WTC11 (cell line): ENCODE data around the gene MCM6. TPM values are rescaled to one million over a fixed set of nuclear protein-coding genes. Genes with fewer than 3 reads are reported as not detected.

ENCODE experiments used
- ATAC-seq: fragments of 200-7000 bp; cut with Tn5 transposase; 2 replicates; pipeline ENCODE4 v1.10.0; 2021; ENCODE audit warnings: mild to moderate bottlenecking, moderate library complexity
- Bru-seq: library from RNA; stranded (reverse); fragments of 400-500 nt; gene quantifications from one replicate; lab custom pipeline; 2021; lab: Mats Ljungman, UMichigan
- CTCF ChIA-PET: fragments of 300-600 bp; sonication (Branson Sonifier 250); formaldehyde crosslinking; loops from one replicate; lab custom pipeline; 2021; ENCODE audit warnings: antibody characterized with exemption; lab: Charles Lee
- POLR2A ChIA-PET: fragments of 350-600 bp; sonication (Branson Sonifier 250); formaldehyde crosslinking; loops from one replicate; lab custom pipeline; 2021; ENCODE audit warnings: antibody characterized with exemption; lab: Charles Lee
- DNase-seq: peaks from one replicate; pipeline ENCODE4 v3.0.0; 2021; ENCODE audit warnings: low spot score
- H3K27ac Mint-ChIP-seq: 2 replicates; pipeline ENCODE4 v1.8.0; 2021; ENCODE audit warnings: mixed read lengths
- H3K27me3 Mint-ChIP-seq: 2 replicates; pipeline ENCODE4 v1.8.0; 2021; ENCODE audit warnings: low read depth, mild to moderate bottlenecking, moderate library complexity, mixed read lengths
- H3K36me3 Mint-ChIP-seq: 2 replicates; pipeline ENCODE4 v1.8.0; 2021; ENCODE audit warnings: mixed read lengths
- H3K4me1 Mint-ChIP-seq: 2 replicates; pipeline ENCODE4 v1.8.0; 2022; ENCODE audit warnings: mixed read lengths
- H3K4me3 Mint-ChIP-seq: 2 replicates; pipeline ENCODE4 v1.8.0; 2021; ENCODE audit warnings: mild to moderate bottlenecking, moderate library complexity, mixed read lengths
- H3K9me3 Mint-ChIP-seq: 2 replicates; pipeline ENCODE4 v1.8.0; 2021; ENCODE audit warnings: mixed read lengths
- AR ChIP-seq: fragments of 250-450 bp; sonication (Bioruptor Pico); IDR thresholded peaks from 2 replicates; pipeline ENCODE4 v1.9.0; 2021; ENCODE audit warnings: mild to moderate bottlenecking
- ATF6 ChIP-seq: sonication (generic); formaldehyde crosslinking; IDR thresholded peaks from 2 replicates; pipeline ENCODE4 v1.8.1; 2023; ENCODE audit warnings: mild to moderate bottlenecking, missing genetic modification reagents
- CBFB ChIP-seq: sonication (generic); formaldehyde crosslinking; IDR thresholded peaks from 2 replicates; pipeline ENCODE4 v1.8.1; 2022; ENCODE audit warnings: mild to moderate bottlenecking, low read depth, missing genetic modification reagents
- IRF2 ChIP-seq: sonication (generic); formaldehyde crosslinking; IDR thresholded peaks from 2 replicates; pipeline ENCODE4 v1.8.0; 2022; ENCODE audit warnings: low read depth, missing genetic modification reagents, borderline replicate concordance
- MYBL2 ChIP-seq: sonication (generic); formaldehyde crosslinking; IDR thresholded peaks from 2 replicates; pipeline ENCODE4 v1.8.1; 2023; ENCODE audit warnings: mild to moderate bottlenecking, moderate library complexity, missing genetic modification reagents
- NFATC4 ChIP-seq: fragments of 250-450 bp; sonication (Bioruptor Pico); IDR thresholded peaks from 2 replicates; pipeline ENCODE4 v1.9.0; 2021; ENCODE audit warnings: mild to moderate bottlenecking
- NR3C1 ChIP-seq: sonication (generic); formaldehyde crosslinking; conservative IDR thresholded peaks from 2 replicates; pipeline ENCODE4 v1.8.1; 2023; ENCODE audit warnings: low read depth, mild to moderate bottlenecking, missing genetic modification reagents
- OVOL2 ChIP-seq: fragments of 250-450 bp; sonication (Bioruptor Pico); IDR thresholded peaks from 2 replicates; pipeline ENCODE4 v1.9.0; 2021; ENCODE audit warnings: mild to moderate bottlenecking, borderline replicate concordance
- PRRX2 ChIP-seq: fragments of 250-450 bp; sonication (Bioruptor Pico); IDR thresholded peaks from 2 replicates; pipeline ENCODE4 v1.8.0; 2021; ENCODE audit warnings: mild to moderate bottlenecking
- ZNF317 ChIP-seq: sonication (generic); formaldehyde crosslinking; IDR thresholded peaks from 2 replicates; pipeline ENCODE4 v1.8.1; 2023; ENCODE audit warnings: low read depth, mild to moderate bottlenecking, moderate library complexity, missing genetic modification reagents, borderline replicate concordance
- ZNF396 ChIP-seq: fragments of 250-450 bp; sonication (Bioruptor Pico); IDR thresholded peaks from 2 replicates; pipeline ENCODE4 v1.8.0; 2021; ENCODE audit warnings: mild to moderate bottlenecking, moderate library complexity, borderline replicate concordance
- ZNF416 ChIP-seq: fragments of 250-450 bp; sonication (Bioruptor Pico); IDR thresholded peaks from 2 replicates; pipeline ENCODE4 v1.9.0; 2021; ENCODE audit warnings: mild to moderate bottlenecking, inconsistent platforms
- ZNF423 ChIP-seq: fragments of 250-450 bp; sonication (Bioruptor Pico); IDR thresholded peaks from 2 replicates; pipeline ENCODE4 v2.1.2; 2022; ENCODE audit warnings: mild to moderate bottlenecking, moderate library complexity
- ZNF532 ChIP-seq: fragments of 250-450 bp; sonication (Bioruptor Pico); IDR thresholded peaks from 2 replicates; pipeline ENCODE4 v1.9.0; 2021; ENCODE audit warnings: mild to moderate bottlenecking, borderline replicate concordance
- long read RNA-seq, 3 experiments: library from RNA in 1 of 3; library from capped mRNA in 1 of 3; library from polyadenylated mRNA in 1 of 3; unstranded in 2 of 3; stranded (forward) in 1 of 3; transcript quantifications; one replicate each; pipeline ENCODE4 v2.0.0, GENCODE V29; 2021
- total RNA-seq: library from RNA; stranded (reverse); gene quantifications from 3 replicates; pipeline ENCODE4 v1.2.3, GENCODE V29; 2021
- TF ChIP-seq, protein P1 (sequence below): sonication (generic); formaldehyde crosslinking; IDR thresholded peaks from 2 replicates; pipeline ENCODE4 v1.8.0; 2022; ENCODE audit warnings: missing genetic modification reagents
- TF ChIP-seq, protein P2 (sequence below): fragments of 200-600 bp; IDR thresholded peaks from 2 replicates; pipeline ENCODE4 v1.8.0; 2022; ENCODE audit warnings: antibody characterized with exemption
- TF ChIP-seq, protein P3 (sequence below): sonication (generic); formaldehyde crosslinking; IDR thresholded peaks from 2 replicates; pipeline ENCODE4 v1.8.0; 2022; ENCODE audit warnings: mild to moderate bottlenecking, missing genetic modification reagents
- TF ChIP-seq, protein P4 (sequence below): sonication (generic); formaldehyde crosslinking; IDR thresholded peaks from 2 replicates; pipeline ENCODE4 v1.8.0; 2023; ENCODE audit warnings: missing genetic modification reagents

The MCM6 gene
- total RNA-seq (87.0 to 107 TPM (median 88.1 TPM) in 3 replicates), Bru-seq, nascent RNA (percentile 92 among the genes with signal in this experiment)
- long read RNA-seq, experiment 1, transcript MCM6-201 (17 exons, 3,736 nt), result major isoform, 657 of 782 reads
- long read RNA-seq, experiment 1, partial matches to known transcripts, result 78 of 782 reads
- long read RNA-seq, experiment 1, other reads (novel, unspliced or antisense), result 47 of 782 reads
- long read RNA-seq, experiment 2, transcript MCM6-201 (17 exons, 3,736 nt), result major isoform, 82 of 173 reads
- long read RNA-seq, experiment 2, partial matches to known transcripts, result 58 of 173 reads
- long read RNA-seq, experiment 2, other reads (novel, unspliced or antisense), result 33 of 173 reads
- long read RNA-seq, experiment 3, transcript MCM6-201 (17 exons, 3,736 nt), result major isoform, 148 of 264 reads
- long read RNA-seq, experiment 3, partial matches to known transcripts, result 106 of 264 reads
- long read RNA-seq, experiment 3, other reads (novel, unspliced or antisense), result 10 of 264 reads

DNA sequence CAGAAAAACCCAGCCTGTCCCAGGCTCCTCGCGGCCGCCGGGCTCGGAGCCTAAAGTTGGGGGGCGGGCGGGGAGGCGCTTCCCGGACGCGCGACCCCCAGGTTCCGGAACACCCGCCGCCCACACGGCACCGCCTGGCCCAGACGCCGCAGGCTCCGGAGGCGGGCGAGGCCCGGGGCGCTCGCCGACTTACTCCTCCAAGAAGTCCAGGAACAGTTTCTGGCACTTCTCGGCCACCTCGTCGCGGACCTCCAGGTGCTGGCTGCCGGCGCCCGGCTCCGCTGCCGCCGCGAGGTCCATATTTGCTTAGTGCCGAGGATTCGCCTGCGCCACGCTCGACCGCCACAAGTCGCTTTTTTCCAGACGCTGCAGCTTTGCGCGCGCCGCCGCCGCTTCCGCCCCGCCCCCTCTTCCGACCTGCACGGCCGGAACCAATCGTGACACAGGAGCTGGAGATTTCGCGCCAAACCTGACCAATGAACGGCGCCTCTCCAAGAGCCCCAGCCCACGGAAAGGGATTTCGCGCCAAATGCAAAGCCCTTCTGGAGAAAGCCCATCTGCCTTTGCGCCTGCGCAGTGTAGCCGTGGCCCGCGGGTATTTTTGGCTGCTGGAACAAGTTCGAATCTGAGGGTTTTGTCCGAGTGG is at the start of gene MCM6:
TSS of gene MCM6 (minus strand) at position 378 of the 646 bp plus-strand sequence. CDS start at position 300, 78 bp downstream.
- Mint-ChIP-seq H3K4me1 (peaks cover 29% of the 10 kb centered on the region), H3K27me3 (peaks cover 4% of the 10 kb centered on the region; the same call in 1 of the 2 replicates), H3K36me3 (peaks cover 19% of the 10 kb centered on the region), H3K4me3 (peak within 1 kb of the TSS; percentile 90), H3K9me3 (no peaks in the 10 kb centered on the region), H3K27ac (peak within 1 kb of the TSS; percentile 94)
- DNase-seq (peak; percentile 98), ATAC-seq (peak; percentile 91)
- ChIA-PET CTCF (interaction anchor here (0.6 to 1.9 kb wide), 4 partner anchors 78 to 508 kb away, joined by 3 to 11 read pairs (median 4); no protein-coding TSS in a partner anchor), POLR2A (interaction anchor here (0.6 to 0.8 kb wide), 2 partner anchors 17 to 27 kb away, joined by 3 read pairs; no protein-coding TSS in a partner anchor)
- TF ChIP-seq, protein P1, sequence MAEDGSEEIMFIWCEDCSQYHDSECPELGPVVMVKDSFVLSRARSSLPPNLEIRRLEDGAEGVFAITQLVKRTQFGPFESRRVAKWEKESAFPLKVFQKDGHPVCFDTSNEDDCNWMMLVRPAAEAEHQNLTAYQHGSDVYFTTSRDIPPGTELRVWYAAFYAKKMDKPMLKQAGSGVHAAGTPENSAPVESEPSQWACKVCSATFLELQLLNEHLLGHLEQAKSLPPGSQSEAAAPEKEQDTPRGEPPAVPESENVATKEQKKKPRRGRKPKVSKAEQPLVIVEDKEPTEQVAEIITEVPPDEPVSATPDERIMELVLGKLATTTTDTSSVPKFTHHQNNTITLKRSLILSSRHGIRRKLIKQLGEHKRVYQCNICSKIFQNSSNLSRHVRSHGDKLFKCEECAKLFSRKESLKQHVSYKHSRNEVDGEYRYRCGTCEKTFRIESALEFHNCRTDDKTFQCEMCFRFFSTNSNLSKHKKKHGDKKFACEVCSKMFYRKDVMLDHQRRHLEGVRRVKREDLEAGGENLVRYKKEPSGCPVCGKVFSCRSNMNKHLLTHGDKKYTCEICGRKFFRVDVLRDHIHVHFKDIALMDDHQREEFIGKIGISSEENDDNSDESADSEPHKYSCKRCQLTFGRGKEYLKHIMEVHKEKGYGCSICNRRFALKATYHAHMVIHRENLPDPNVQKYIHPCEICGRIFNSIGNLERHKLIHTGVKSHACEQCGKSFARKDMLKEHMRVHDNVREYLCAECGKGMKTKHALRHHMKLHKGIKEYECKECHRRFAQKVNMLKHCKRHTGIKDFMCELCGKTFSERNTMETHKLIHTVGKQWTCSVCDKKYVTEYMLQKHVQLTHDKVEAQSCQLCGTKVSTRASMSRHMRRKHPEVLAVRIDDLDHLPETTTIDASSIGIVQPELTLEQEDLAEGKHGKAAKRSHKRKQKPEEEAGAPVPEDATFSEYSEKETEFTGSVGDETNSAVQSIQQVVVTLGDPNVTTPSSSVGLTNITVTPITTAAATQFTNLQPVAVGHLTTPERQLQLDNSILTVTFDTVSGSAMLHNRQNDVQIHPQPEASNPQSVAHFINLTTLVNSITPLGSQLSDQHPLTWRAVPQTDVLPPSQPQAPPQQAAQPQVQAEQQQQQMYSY (CRISPR knock-in tag), result no peak
- no peak for TF ChIP-seq OVOL2
- TF ChIP-seq CBFB (CRISPR knock-in tag), result peak; percentile 96
- no peak for TF ChIP-seq NFATC4
- no peak for TF ChIP-seq ZNF423 (CRISPR knock-in tag)
- TF ChIP-seq, protein P2, sequence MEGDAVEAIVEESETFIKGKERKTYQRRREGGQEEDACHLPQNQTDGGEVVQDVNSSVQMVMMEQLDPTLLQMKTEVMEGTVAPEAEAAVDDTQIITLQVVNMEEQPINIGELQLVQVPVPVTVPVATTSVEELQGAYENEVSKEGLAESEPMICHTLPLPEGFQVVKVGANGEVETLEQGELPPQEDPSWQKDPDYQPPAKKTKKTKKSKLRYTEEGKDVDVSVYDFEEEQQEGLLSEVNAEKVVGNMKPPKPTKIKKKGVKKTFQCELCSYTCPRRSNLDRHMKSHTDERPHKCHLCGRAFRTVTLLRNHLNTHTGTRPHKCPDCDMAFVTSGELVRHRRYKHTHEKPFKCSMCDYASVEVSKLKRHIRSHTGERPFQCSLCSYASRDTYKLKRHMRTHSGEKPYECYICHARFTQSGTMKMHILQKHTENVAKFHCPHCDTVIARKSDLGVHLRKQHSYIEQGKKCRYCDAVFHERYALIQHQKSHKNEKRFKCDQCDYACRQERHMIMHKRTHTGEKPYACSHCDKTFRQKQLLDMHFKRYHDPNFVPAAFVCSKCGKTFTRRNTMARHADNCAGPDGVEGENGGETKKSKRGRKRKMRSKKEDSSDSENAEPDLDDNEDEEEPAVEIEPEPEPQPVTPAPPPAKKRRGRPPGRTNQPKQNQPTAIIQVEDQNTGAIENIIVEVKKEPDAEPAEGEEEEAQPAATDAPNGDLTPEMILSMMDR, result no peak
- no peak for TF ChIP-seq AR (CRISPR knock-in tag)
- TF ChIP-seq ATF6 (CRISPR knock-in tag), result no peak
- TF ChIP-seq, protein P3, sequence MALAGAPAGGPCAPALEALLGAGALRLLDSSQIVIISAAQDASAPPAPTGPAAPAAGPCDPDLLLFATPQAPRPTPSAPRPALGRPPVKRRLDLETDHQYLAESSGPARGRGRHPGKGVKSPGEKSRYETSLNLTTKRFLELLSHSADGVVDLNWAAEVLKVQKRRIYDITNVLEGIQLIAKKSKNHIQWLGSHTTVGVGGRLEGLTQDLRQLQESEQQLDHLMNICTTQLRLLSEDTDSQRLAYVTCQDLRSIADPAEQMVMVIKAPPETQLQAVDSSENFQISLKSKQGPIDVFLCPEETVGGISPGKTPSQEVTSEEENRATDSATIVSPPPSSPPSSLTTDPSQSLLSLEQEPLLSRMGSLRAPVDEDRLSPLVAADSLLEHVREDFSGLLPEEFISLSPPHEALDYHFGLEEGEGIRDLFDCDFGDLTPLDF (CRISPR knock-in tag), result peak; percentile 93
- peak; percentile 93 for TF ChIP-seq MYBL2
- no peak for TF ChIP-seq IRF2 (CRISPR knock-in tag)
- TF ChIP-seq, protein P4, sequence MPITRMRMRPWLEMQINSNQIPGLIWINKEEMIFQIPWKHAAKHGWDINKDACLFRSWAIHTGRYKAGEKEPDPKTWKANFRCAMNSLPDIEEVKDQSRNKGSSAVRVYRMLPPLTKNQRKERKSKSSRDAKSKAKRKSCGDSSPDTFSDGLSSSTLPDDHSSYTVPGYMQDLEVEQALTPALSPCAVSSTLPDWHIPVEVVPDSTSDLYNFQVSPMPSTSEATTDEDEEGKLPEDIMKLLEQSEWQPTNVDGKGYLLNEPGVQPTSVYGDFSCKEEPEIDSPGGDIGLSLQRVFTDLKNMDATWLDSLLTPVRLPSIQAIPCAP, result peak; percentile 87
- TF ChIP-seq ZNF396, result no peak
- no peak for TF ChIP-seq ZNF416 (CRISPR knock-in tag)
- TF ChIP-seq ZNF317 (CRISPR knock-in tag), result peak; percentile 47; the same call in 1 of the 2 replicates
- TF ChIP-seq PRRX2 (CRISPR knock-in tag), result no peak
- no peak for TF ChIP-seq ZNF532 (CRISPR knock-in tag)
- peak; percentile 99 for TF ChIP-seq NR3C1 (CRISPR knock-in tag)
